OCI-LY1 (cell line): Measurements from ENCODE around the gene GSG1L.

Experiments
- H2AFZ ChIP-seq: fragments of 200-600 bp; sonication (generic), shearing (Covaris generic); 2 replicates; pipeline ENCODE4 v1.6.0; 2014; ENCODE audit warnings: antibody characterized with exemption, mild to moderate bottlenecking, low read length
- H3F3A ChIP-seq: fragments of 200-600 bp; sonication (generic), shearing (Covaris generic); 2 replicates; pipeline ENCODE4 v1.6.0; 2014; ENCODE audit warnings: mild to moderate bottlenecking, antibody characterized with exemption, low read length, moderate library complexity; ENCODE audit not compliant: insufficient read depth
- H3K27ac ChIP-seq: fragments of 200-600 bp; sonication (generic); 2 replicates; pipeline ENCODE4 v1.5.1; 2014; ENCODE audit warnings: low read length, mixed run types, mild to moderate bottlenecking, low read depth; ENCODE audit not compliant: poor library complexity, severe bottlenecking
- H3K27me3 ChIP-seq: fragments of 200-600 bp; sonication (generic); 2 replicates; pipeline ENCODE4 v1.6.0; 2014; ENCODE audit warnings: antibody characterized with exemption, mild to moderate bottlenecking, low read length, moderate library complexity; ENCODE audit not compliant: insufficient read depth
- H3K36me3 ChIP-seq: fragments of 200-600 bp; sonication (generic); 2 replicates; pipeline ENCODE4 v1.6.1; 2014; ENCODE audit warnings: mild to moderate bottlenecking, antibody characterized with exemption, low read length, moderate library complexity, mixed read lengths; ENCODE audit not compliant: insufficient read depth
- H3K4me1 ChIP-seq: fragments of 200-600 bp; sonication (generic); 2 replicates; pipeline ENCODE4 v1.5.1; 2014; ENCODE audit warnings: mild to moderate bottlenecking, low read length, moderate library complexity; ENCODE audit not compliant: insufficient read depth, severe bottlenecking
- H3K4me2 ChIP-seq: fragments of 200-600 bp; sonication (generic), shearing (Covaris generic); 2 replicates; pipeline ENCODE4 v1.6.1; 2014; ENCODE audit warnings: low read length
- H3K4me3 ChIP-seq: fragments of 200-600 bp; sonication (generic); 2 replicates; pipeline ENCODE4 v1.5.1; 2014; ENCODE audit warnings: low read length, low read depth, mild to moderate bottlenecking, mixed read lengths; ENCODE audit not compliant: poor library complexity, severe bottlenecking
- H3K79me2 ChIP-seq: fragments of 200-600 bp; shearing (Covaris generic); 2 replicates; pipeline ENCODE4 v1.6.1; 2016; ENCODE audit warnings: mixed run types, low read length, mixed read lengths; ENCODE audit not compliant: insufficient read depth
- H3K9ac ChIP-seq: fragments of 200-600 bp; sonication (generic), shearing (Covaris generic); 2 replicates; pipeline ENCODE4 v1.6.1; 2014; ENCODE audit warnings: mild to moderate bottlenecking, low read length, mixed read lengths
- H3K9me2 ChIP-seq: fragments of 200-600 bp; sonication (generic), shearing (Covaris generic); 2 replicates; pipeline ENCODE4 v1.6.1; 2014; ENCODE audit warnings: low read depth, mild to moderate bottlenecking, low read length, mixed read lengths
- H3K9me3 ChIP-seq: fragments of 200-600 bp; shearing (Covaris generic); 2 replicates; pipeline ENCODE4 v1.6.1; 2014; ENCODE audit warnings: low read length, mixed read lengths
- H4K20me1 ChIP-seq: fragments of 200-600 bp; sonication (generic), shearing (Covaris generic); 2 replicates; pipeline ENCODE4 v1.6.0; 2016; ENCODE audit warnings: mild to moderate bottlenecking, low read length; ENCODE audit not compliant: insufficient read depth
- EZH2 ChIP-seq: fragments of 200-600 bp; sonication (generic), shearing (Covaris generic); IDR thresholded peaks from 2 replicates; pipeline ENCODE4 v1.8.0; 2017; ENCODE audit warnings: borderline replicate concordance, mixed run types, mild to moderate bottlenecking, antibody characterized with exemption, low read length, moderate library complexity, mixed read lengths
- TF ChIP-seq, protein P1 (sequence below): fragments of 200-600 bp; sonication (generic), shearing (Covaris generic); IDR thresholded peaks from 2 replicates; pipeline ENCODE4 v1.5.1; 2017; ENCODE audit warnings: mild to moderate bottlenecking, antibody characterized with exemption, low read length, moderate library complexity, mixed read lengths

Gene GSG1L

DNA sequence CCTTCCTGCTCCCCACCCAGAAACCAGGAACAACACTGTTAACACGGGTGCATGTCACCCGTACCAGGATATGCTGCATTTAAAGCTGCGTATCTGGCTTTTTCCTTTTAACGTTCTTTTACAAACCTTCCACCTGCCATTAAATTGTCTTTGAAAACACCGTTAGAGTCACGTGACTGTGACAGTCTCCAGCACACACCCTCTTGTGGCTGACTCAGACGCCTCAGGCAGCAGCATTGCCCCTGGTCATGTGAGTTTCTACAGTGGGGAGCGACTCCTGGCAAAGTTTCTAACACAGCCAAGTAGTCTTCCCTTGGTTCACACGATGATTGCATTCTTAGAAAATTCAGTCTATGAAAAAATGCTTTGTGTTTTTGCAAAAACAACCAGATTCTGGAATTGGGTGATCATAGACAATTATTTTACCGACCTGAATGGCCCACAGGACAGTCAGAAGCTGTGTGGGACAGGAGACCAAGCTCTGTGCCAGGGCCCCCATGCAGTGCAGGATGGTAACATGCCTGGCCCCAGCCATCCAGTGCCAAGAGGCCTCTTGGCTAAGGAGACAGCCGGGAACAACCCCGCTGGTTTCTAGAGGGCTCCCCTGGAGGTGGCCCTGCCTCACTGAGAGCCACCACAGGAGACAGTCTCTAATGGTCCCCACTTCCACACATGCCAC, 314.5 kb downstream of the GSG1L start:
- Histone ChIP-seq H3F3A (no peaks in the 10 kb centered on the region), H3K9me2 (no peaks in the 10 kb centered on the region), H3K4me2 (peak overlapping the region; percentile 47; the same call in 1 of the 2 replicates), H3K27me3 (no peaks in the 10 kb centered on the region), H2AFZ (no peak overlapping the region), H3K9ac (no peak overlapping the region), H3K9me3 (no peaks in the 10 kb centered on the region), H3K36me3 (no peaks in the 10 kb centered on the region; the same call in 1 of the 2 replicates), H3K79me2 (no peaks in the 10 kb centered on the region), H4K20me1 (no peaks in the 10 kb centered on the region), H3K27ac (no peak overlapping the region), H3K4me1 (peaks cover 7% of the 10 kb centered on the region), H3K4me3 (no peak overlapping the region)
- TF ChIP-seq, protein P1, sequence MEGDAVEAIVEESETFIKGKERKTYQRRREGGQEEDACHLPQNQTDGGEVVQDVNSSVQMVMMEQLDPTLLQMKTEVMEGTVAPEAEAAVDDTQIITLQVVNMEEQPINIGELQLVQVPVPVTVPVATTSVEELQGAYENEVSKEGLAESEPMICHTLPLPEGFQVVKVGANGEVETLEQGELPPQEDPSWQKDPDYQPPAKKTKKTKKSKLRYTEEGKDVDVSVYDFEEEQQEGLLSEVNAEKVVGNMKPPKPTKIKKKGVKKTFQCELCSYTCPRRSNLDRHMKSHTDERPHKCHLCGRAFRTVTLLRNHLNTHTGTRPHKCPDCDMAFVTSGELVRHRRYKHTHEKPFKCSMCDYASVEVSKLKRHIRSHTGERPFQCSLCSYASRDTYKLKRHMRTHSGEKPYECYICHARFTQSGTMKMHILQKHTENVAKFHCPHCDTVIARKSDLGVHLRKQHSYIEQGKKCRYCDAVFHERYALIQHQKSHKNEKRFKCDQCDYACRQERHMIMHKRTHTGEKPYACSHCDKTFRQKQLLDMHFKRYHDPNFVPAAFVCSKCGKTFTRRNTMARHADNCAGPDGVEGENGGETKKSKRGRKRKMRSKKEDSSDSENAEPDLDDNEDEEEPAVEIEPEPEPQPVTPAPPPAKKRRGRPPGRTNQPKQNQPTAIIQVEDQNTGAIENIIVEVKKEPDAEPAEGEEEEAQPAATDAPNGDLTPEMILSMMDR: peak; percentile 57
- no peak for TF ChIP-seq EZH2

GRCh38 chr16:27747946-27748345, 315.6 kb downstream of the GSG1L start:
- Histone ChIP-seq H2AFZ (no peak overlapping the region), H3K9ac (no peak overlapping the region), H4K20me1 (no peaks in the 10 kb centered on the region), H3K4me3 (no peak overlapping the region), H3F3A (no peaks in the 10 kb centered on the region), H3K9me2 (no peaks in the 10 kb centered on the region), H3K4me1 (peaks cover 7% of the 10 kb centered on the region), H3K4me2 (no peak overlapping the region), H3K36me3 (no peaks in the 10 kb centered on the region; the same call in 1 of the 2 replicates), H3K27ac (no peak overlapping the region), H3K79me2 (no peaks in the 10 kb centered on the region), H3K9me3 (no peaks in the 10 kb centered on the region), H3K27me3 (no peaks in the 10 kb centered on the region)
- TF ChIP-seq, protein P1: no peak
- TF ChIP-seq EZH2: no peak

DNA sequence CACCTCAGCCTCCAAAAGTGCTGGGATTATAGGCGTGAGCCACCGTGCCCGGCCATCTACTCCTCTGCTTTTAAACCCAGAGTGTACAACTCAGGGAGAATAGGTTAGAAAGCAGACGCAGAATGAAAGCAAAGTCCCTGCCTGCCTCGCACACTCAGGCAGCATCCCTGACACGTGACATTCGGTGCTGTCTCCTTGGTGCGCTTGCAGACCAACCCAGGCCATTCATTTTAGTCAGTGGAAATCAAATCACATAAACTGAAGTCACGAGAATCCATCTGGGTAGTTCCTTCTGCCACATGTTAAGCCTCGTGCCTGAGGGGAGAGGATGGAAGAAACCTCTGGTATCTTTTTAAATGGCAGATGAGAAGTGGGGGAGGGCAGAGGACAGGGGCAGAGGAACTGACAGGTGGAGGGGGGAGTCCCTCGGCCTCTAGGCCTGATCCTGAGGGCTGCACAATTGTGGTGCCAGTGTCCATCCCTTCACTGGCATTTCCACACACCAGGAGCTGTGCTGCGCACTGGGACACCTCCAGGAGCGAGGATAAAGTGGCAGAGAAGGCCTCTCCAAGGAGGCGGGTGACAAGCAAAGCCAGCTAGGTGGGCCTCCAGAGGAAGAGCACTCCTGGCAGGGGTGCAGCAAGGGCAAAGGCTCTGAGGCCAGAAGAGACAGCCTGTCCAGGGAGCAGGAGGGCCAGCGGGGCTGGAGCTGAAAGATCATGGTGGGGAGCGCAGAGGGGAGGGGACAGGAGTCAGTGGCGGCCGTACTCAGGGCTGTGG, 317.2 kb downstream of the GSG1L start:
- H3K27me3 ChIP-seq: no peaks in the 10 kb centered on the region
- no peak overlapping the region for H2AFZ ChIP-seq
- H3K4me3 ChIP-seq: no peak overlapping the region
- no peaks in the 10 kb centered on the region for H3K9me3 ChIP-seq
- TF ChIP-seq, protein P1: no peak
- no peak for TF ChIP-seq EZH2
- H3K36me3 ChIP-seq: no peaks in the 10 kb centered on the region; the same call in 1 of the 2 replicates
- no peaks in the 10 kb centered on the region for H3K9me2 ChIP-seq
- no peak overlapping the region for H3K4me2 ChIP-seq
- H4K20me1 ChIP-seq: no peaks in the 10 kb centered on the region
- H3K4me1 ChIP-seq: peaks cover 7% of the 10 kb centered on the region
- no peak overlapping the region for H3K27ac ChIP-seq
- H3K79me2 ChIP-seq: no peaks in the 10 kb centered on the region
- H3F3A ChIP-seq: no peaks in the 10 kb centered on the region
- no peak overlapping the region for H3K9ac ChIP-seq
